Chondrocyte (in vitro differentiated cells): ENCODE data around the gene HACL1. TPM values are rescaled to one million over a fixed set of nuclear protein-coding genes. Genes with fewer than 3 reads are reported as not detected.
"Not testable (repeated sequence)": the region's sequence is repeated elsewhere in the genome, so short reads cannot be mapped to it uniquely, and the experiment has no call there.

Experiments
- DNase-seq: peaks from one replicate; pipeline ENCODE4 v3.0.0; 2021; ENCODE audit warnings: mixed read lengths, low spot score
- H3K27ac Mint-ChIP-seq: one replicate; pipeline ENCODE4 v1.8.0; 2021; ENCODE audit warnings: mild to moderate bottlenecking, moderate library complexity, mixed read lengths; ENCODE audit not compliant: unreplicated experiment
- H3K27me3 Mint-ChIP-seq: 2 replicates; pipeline ENCODE4 v1.8.0; 2021; ENCODE audit warnings: low read depth, mixed read lengths
- H3K36me3 Mint-ChIP-seq: 2 replicates; pipeline ENCODE4 v1.8.0; 2021; ENCODE audit warnings: low read depth, mixed read lengths
- H3K4me1 Mint-ChIP-seq: 2 replicates; pipeline ENCODE4 v1.8.0; 2021; ENCODE audit warnings: low read depth, mild to moderate bottlenecking, mixed read lengths
- H3K4me3 Mint-ChIP-seq: one replicate; pipeline ENCODE4 v1.8.0; 2021; ENCODE audit warnings: mild to moderate bottlenecking, moderate library complexity, mixed read lengths; ENCODE audit not compliant: unreplicated experiment
- H3K9me3 Mint-ChIP-seq: 2 replicates; pipeline ENCODE4 v1.8.0; 2021; ENCODE audit warnings: low read depth, mixed read lengths
- total RNA-seq: library from RNA; stranded (reverse); gene quantifications from 3 replicates; pipeline ENCODE4 v1.2.1, GENCODE V29; 2021
- TF ChIP-seq, protein P1 (sequence below): fragments of 200-600 bp; sonication (generic); IDR thresholded peaks from 2 replicates; pipeline ENCODE4 v1.5.0; 2021; ENCODE audit warnings: antibody characterized with exemption, mild to moderate bottlenecking, moderate library complexity

The HACL1 gene
- total RNA-seq, 1 donor from 2014 or later, result 16.9 TPM

DNA sequence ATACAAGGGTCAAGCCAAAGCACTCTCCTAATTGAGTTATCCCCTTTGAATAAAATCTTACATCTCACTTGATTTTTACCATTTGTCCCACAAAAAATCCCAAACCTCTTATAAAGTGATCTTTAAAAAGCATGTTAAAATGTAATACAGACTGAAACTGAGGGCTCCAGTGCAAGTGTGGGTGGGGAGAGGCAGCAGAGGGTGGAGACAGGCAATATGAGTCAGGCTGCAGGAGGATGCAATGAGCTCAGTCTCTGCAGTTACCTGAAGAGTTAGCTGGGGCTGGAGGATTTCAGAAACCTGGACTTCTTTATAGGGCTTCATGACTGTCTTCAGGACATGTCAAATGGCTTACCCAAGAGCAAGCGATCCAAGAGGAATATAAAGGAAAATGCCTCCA lies 65.6 kb downstream of the HACL1 start:
- TF ChIP-seq, protein P1, sequence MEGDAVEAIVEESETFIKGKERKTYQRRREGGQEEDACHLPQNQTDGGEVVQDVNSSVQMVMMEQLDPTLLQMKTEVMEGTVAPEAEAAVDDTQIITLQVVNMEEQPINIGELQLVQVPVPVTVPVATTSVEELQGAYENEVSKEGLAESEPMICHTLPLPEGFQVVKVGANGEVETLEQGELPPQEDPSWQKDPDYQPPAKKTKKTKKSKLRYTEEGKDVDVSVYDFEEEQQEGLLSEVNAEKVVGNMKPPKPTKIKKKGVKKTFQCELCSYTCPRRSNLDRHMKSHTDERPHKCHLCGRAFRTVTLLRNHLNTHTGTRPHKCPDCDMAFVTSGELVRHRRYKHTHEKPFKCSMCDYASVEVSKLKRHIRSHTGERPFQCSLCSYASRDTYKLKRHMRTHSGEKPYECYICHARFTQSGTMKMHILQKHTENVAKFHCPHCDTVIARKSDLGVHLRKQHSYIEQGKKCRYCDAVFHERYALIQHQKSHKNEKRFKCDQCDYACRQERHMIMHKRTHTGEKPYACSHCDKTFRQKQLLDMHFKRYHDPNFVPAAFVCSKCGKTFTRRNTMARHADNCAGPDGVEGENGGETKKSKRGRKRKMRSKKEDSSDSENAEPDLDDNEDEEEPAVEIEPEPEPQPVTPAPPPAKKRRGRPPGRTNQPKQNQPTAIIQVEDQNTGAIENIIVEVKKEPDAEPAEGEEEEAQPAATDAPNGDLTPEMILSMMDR, result no peak
- DNase-seq, result no peak
- Mint-ChIP-seq H3K4me1 (no peaks in the 10 kb centered on the region), H3K27ac (no peak overlapping the region), H3K4me3 (no peak overlapping the region), H3K9me3 (no peaks in the 10 kb centered on the region), H3K36me3 (peaks cover 2% of the 10 kb centered on the region), H3K27me3 (no peaks in the 10 kb centered on the region)

DNA sequence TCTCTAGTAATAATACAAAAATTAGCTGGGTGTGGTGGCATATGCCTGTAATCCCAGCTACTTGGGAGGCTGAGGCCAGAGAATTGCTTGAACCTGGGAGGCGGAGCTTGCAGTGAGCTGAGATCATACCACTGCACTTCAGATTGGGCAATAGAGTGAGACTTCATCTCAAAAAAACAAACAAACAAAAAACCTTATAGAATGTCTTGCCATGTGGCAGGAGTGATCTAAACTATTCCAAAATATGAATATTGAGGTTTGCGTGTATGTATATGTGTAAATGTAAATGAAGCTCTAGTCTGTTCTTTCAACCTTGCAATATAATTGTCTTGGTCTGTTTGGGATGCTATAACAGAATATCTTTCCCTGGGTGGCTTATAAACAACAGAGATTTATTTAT lies 68.8 kb downstream of the HACL1 start:
- H3K4me3 Mint-ChIP-seq, result not testable (repeated sequence)

DNA sequence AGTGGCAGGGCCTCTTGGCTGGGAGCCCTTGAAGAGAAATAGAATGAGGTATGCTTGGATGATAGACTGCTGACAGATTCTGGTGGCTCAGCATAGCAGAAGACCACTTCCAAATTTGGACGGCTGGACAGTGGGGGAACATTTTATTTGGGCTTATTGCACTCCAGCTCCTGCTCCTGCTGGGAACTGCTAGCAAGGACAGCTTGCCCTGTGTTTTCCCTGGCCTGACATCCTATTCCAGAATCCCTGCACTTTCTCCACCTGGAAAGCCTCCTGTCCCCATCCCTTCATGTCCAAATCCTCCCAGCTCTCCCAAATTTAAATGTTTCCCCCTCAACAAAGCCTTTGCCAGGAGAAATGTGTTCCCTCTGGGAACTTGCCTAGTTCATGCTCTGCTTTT lies 70.0 kb downstream of the HACL1 start:
- H3K27me3 Mint-ChIP-seq, result no peaks in the 10 kb centered on the region
- no peak for DNase-seq
- TF ChIP-seq, protein P1, result no peak
- peaks cover 2% of the 10 kb centered on the region for H3K36me3 Mint-ChIP-seq
- H3K27ac Mint-ChIP-seq, result no peak overlapping the region
- H3K9me3 Mint-ChIP-seq, result no peaks in the 10 kb centered on the region
- no peaks in the 10 kb centered on the region for H3K4me1 Mint-ChIP-seq
- H3K4me3 Mint-ChIP-seq, result no peak overlapping the region

More for the DNA sequence above, 68.8 kb downstream of the HACL1 start:
- not testable (repeated sequence) for H3K27ac Mint-ChIP-seq, H3K4me1 Mint-ChIP-seq, H3K27me3 Mint-ChIP-seq, DNase-seq, H3K9me3 Mint-ChIP-seq, H3K36me3 Mint-ChIP-seq

DNA sequence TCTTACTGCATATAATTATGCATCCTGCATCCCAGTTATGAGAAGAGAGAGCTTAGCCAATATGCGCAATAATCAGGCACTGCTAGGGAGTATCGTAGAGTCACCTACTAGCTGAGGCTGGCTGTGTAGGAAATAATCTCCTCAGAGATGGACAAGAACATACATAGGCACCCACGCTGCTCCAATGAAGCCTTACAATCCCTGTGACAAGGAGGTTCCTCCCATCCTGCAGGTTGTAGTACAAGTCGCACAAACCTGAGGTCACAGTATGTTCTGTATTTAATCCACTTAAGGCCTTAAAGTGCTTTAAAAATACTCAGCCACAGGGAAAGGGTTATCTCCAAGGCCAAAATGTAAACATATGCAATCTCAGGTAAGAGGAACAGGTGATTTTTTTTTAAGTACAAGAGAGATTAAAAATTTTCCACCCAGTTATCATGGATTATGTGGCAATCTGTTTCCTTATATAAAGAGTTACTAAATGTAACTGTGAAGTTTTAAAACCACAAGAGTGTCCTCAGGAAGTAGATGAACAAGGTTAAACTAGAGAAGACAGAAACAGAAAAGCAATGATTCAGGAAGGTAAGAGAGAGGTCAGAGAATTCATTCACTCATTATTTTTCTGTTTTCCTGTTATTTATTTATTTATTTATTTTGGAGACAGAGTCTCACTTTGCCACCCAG lies 72.4 kb downstream of the HACL1 start:
- no peaks in the 10 kb centered on the region for H3K27me3 Mint-ChIP-seq

DNA sequence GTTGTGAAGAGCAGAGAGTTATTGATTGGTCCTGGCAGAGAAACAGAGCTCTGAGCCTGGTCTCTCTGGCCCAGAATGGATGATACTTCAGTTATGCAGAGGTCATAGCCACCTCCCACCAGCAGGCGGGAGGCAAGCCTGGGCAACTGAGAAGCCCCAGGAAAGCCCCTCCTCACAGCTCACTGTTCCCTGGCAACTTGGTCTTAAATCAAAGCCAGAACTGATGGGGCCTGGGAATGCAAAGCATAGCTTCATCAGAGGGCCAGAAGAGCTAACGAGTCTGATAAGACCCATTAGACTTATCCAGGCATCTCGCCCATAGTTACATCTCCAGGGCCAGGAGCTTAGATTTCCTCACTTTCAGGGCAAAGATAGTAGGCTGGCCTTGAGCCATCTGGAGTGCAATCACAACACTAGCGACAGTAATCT lies 74.3 kb downstream of the HACL1 start:
- Mint-ChIP-seq H3K27me3 (no peaks in the 10 kb centered on the region), H3K27ac (no peak overlapping the region)

More for the DNA sequence above, 72.4 kb downstream of the HACL1 start:
- no peak for DNase-seq
- H3K9me3 Mint-ChIP-seq, result peaks cover 3% of the 10 kb centered on the region
- no peaks in the 10 kb centered on the region for H3K36me3 Mint-ChIP-seq
- no peak overlapping the region for H3K27ac Mint-ChIP-seq
- H3K4me1 Mint-ChIP-seq, result peaks cover 7% of the 10 kb centered on the region
- TF ChIP-seq, protein P1, result no peak
- no peak overlapping the region for H3K4me3 Mint-ChIP-seq

More for the DNA sequence above, 74.3 kb downstream of the HACL1 start:
- Mint-ChIP-seq H3K36me3 (no peaks in the 10 kb centered on the region), H3K9me3 (peaks cover 3% of the 10 kb centered on the region), H3K4me3 (no peak overlapping the region), H3K4me1 (peaks cover 25% of the 10 kb centered on the region)
- no peak for DNase-seq
- TF ChIP-seq, protein P1, result peak; percentile 20
